22Rv1 (cell line): ENCODE results near the gene CFTR.

Source experiments
- CTCF ChIP-seq: fragments of 450-650 bp; IDR thresholded peaks from 2 replicates; pipeline ENCODE4 v1.5.1; 2017; ENCODE audit warnings: mild to moderate bottlenecking
- ZFX ChIP-seq: fragments of 450-650 bp; IDR thresholded peaks from 2 replicates; pipeline ENCODE4 v1.6.1; 2017; ENCODE audit warnings: antibody characterized with exemption, borderline replicate concordance

GRCh38 chr7:117444646-117445045 is 35.2 kb upstream of the CFTR start:
- TF ChIP-seq CTCF (no peak), ZFX (no peak)
